ENCODE results near the gene OST4.
"Not testable (repeated sequence)": the region's sequence is repeated elsewhere in the genome, so short reads cannot be mapped to it uniquely, and the experiment has no call there.

OST4 gene

DNA sequence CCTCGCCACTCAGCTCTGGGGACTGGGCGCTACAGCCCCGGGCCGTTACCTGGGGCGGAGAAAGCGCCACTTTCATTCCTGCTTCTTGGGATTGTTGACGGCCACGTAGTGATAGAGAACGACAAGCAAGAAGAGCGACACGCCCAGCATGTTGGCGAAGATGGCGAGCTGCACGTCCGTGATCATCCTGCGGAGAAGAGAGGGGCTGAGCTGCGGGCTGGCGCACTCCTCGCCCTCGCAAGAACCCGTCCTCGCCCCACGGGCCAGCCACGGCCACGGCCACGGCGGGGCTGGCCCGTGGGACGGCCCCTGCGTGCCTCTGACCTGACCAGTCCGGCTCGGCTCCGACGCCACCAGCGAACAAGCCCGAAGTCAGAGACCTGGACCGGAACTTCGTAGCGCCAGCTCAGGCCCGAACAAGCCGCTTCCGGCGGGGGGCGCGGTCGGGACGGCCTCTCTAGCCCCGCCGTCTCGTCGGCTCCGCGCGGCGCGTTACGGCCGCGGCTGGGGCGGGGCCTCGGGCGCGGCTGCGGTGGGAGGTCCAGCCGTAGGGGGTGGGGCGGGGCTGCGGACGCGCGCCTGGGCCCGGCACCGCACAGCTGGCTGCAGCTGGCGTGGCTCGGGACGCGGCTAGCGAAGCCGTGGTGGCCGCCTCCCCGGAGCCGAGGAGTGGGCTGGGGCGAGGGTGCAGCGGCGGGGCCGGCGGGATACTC is at the start of gene OST4:
Gene OST4, minus strand, starts transcription at position 378 of the 713 bp plus-strand sequence.
- no peaks in the 10 kb centered on the region for H3K27me3 Mint-ChIP-seq
- H3K4me1 Mint-ChIP-seq (ENCODE audit: low read depth): peaks cover 61% of the 10 kb centered on the region
- peak within 1 kb of the TSS; percentile 98 for H3K4me3 Mint-ChIP-seq
- peaks cover 5% of the 10 kb centered on the region for H3K36me3 Mint-ChIP-seq
- H3K27ac Mint-ChIP-seq: peak within 1 kb of the TSS; percentile 95
- H3K9me3 Mint-ChIP-seq (ENCODE audit: low read depth): no peaks in the 10 kb centered on the region

DNA sequence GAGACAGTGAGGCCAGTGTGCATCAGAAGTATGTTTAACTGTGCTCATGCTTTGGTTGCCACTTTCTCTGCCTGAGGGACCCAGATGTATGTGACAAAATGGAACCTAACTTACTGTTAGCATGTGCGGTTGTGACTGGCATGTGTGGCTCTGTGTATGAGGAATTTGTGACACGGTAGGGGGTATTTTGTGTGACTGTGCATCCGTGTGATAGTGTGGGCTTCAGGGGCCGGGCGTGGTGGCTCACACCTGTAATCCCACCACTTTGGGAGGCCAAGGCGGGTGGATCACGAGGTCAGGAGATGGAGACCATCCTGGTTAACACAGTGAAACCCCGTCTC is 47.8 kb upstream of the OST4 start:
- Mint-ChIP-seq H3K4me1 (ENCODE audit: low read depth) (peaks cover 18% of the 10 kb centered on the region), H3K27ac (peak overlapping the region; percentile 88), H3K4me3 (peak overlapping the region; percentile 88), H3K27me3 (peaks cover 13% of the 10 kb centered on the region)
- not testable (repeated sequence) for H3K36me3 Mint-ChIP-seq; H3K9me3 Mint-ChIP-seq (ENCODE audit: low read depth)

GRCh38 chr2:27118525-27119329 is 47.3 kb upstream of the OST4 start, which contains the start of gene CGREF1:
CGREF1 (minus strand) TSS chr2:27119128; CDS start chr2:27104366, 14,762 bp downstream.
- peak within 1 kb of the TSS; percentile 88 for H3K27ac Mint-ChIP-seq

GRCh38 chr2:27117995-27118524 is 46.6 kb upstream of the OST4 start:
- H3K4me3 Mint-ChIP-seq: peak overlapping the region; percentile 70
- H3K27ac Mint-ChIP-seq: no peak overlapping the region
- H3K9me3 Mint-ChIP-seq (ENCODE audit: low read depth): no peaks in the 10 kb centered on the region
- peaks cover 4% of the 10 kb centered on the region for H3K36me3 Mint-ChIP-seq
- H3K4me1 Mint-ChIP-seq (ENCODE audit: low read depth): peaks cover 11% of the 10 kb centered on the region
- peaks cover 13% of the 10 kb centered on the region for H3K27me3 Mint-ChIP-seq

More at GRCh38 chr2:27118525-27119329, 47.3 kb upstream of the OST4 start, which contains the start of gene CGREF1:
- H3K4me1 Mint-ChIP-seq (ENCODE audit: low read depth): peaks cover 14% of the 10 kb centered on the region
- peaks cover 13% of the 10 kb centered on the region for H3K27me3 Mint-ChIP-seq
- H3K9me3 Mint-ChIP-seq (ENCODE audit: low read depth): no peaks in the 10 kb centered on the region
- peak within 1 kb of the TSS; percentile 88 for H3K4me3 Mint-ChIP-seq
- peaks cover 4% of the 10 kb centered on the region for H3K36me3 Mint-ChIP-seq

- H3K4me1 Mint-ChIP-seq (ENCODE audit: low read depth): peaks cover 7% of the 10 kb centered on the region
- peaks cover 13% of the 10 kb centered on the region for H3K27me3 Mint-ChIP-seq
- H3K4me3 Mint-ChIP-seq: no peak overlapping the region
- peaks cover 6% of the 10 kb centered on the region for H3K36me3 Mint-ChIP-seq
- H3K27ac Mint-ChIP-seq: no peak overlapping the region
- no peaks in the 10 kb centered on the region for H3K9me3 Mint-ChIP-seq (ENCODE audit: low read depth)
Measured at GRCh38 chr2:27115519-27115918, 44.1 kb upstream of the OST4 start.

DNA sequence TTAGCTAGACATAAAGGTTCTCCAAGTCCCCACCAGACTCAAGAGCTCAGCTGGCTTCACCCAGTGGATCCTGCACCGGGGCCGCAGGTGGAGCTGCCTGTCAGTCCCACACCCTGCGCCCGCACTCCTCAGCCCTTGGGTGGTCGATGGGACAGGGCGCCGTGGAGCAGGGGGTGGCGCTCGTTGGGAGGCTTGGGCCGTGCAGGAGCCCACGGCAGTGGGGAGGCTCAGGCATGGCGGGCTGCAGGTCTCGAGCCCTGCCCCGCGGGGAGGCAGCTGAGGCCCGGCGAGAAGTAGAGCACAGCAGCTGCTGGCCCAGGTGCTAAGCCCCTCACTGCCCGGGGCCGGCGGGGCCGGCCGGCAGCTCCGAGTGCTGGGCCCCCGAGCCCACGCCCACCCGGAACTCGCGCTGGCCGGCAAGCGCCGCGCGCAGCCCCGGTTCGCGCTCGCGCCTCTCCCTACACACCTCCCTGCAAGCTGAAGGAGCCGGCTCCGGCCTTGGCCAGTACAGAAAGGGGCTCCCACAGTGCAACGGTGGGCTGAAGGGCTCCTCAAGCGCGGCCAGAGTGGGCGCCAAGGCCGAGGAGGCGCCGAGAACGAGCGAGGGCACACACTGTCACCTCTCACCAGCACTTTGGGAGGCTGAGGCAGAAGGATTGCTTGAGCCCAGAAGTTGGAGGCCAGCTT is 40.1 kb upstream of the OST4 start:
- H3K4me3 Mint-ChIP-seq; H3K27ac Mint-ChIP-seq; H3K36me3 Mint-ChIP-seq; H3K4me1 Mint-ChIP-seq (ENCODE audit: low read depth); H3K27me3 Mint-ChIP-seq; H3K9me3 Mint-ChIP-seq (ENCODE audit: low read depth): not testable (repeated sequence)

DNA sequence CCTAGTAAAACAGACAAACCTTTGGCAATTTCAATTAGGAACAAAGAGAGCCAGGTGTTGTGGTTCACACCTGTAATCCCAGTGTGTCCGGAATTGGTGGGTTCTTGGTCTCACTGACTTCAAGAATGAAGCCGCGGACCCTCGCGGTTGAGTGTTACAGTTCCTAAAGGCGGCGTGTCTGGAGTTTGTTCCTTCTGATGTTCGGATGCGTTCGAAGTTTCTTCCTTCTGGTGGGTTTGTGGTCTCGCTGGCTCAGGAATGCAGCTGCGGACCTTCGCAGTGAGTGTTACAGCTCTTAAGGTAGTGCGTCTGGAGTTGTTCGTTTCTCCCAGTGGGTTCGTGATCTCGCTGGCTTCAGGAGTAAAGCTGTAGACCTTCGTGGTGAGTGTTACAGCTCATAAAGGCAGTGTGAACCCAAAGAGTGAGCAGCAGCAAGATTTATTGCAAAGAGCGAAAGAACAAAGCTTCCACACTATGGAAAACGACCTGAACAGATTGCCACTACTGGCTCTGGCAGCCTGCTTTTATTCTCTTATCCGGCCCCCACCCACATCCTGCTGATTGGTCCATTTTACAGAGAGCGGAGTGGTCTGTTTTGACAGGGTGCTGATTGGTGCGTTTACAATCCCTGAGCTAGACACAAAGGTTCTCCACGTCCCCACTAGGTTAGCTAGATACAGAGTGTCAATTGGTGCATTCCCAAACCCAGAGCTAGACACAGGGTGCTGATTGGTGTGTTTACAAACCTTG is 39.3 kb upstream of the OST4 start:
- not testable (repeated sequence) for H3K27ac Mint-ChIP-seq; H3K27me3 Mint-ChIP-seq; H3K4me1 Mint-ChIP-seq (ENCODE audit: low read depth); H3K9me3 Mint-ChIP-seq (ENCODE audit: low read depth); H3K36me3 Mint-ChIP-seq
- H3K4me3 Mint-ChIP-seq: peak overlapping the region; percentile 27

DNA sequence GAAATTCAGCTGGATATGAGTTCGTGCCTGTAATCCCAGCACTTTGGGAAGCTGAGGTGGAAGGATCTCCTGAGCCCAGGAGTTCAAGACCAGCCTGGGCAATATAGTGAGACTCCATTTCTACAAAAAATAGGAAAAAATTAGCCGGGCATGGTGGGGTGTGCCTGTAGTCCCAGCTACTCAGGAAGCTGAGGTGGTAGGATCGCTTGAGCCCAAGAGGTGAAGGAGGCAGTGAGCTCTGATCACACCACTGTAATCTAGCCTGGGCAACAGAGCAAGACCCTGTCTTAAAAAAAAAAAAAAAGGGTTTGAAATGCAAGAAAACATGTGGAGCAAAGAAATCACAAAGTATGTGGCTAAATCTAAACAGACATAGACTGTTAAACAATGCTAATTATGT is 37.6 kb upstream of the OST4 start:
- H3K27me3 Mint-ChIP-seq: peaks cover 3% of the 10 kb centered on the region
- H3K36me3 Mint-ChIP-seq: peaks cover 4% of the 10 kb centered on the region
- H3K27ac Mint-ChIP-seq: no peak overlapping the region
- no peaks in the 10 kb centered on the region for H3K4me1 Mint-ChIP-seq (ENCODE audit: low read depth)
- no peaks in the 10 kb centered on the region for H3K9me3 Mint-ChIP-seq (ENCODE audit: low read depth)
- H3K4me3 Mint-ChIP-seq: no peak overlapping the region

- Mint-ChIP-seq H3K27me3 (peaks cover 3% of the 10 kb centered on the region), H3K4me3 (no peak overlapping the region), H3K4me1 (ENCODE audit: low read depth) (no peaks in the 10 kb centered on the region), H3K36me3 (peaks cover 4% of the 10 kb centered on the region), H3K27ac (no peak overlapping the region), H3K9me3 (ENCODE audit: low read depth) (no peaks in the 10 kb centered on the region)
Measured at GRCh38 chr2:27108221-27108620, 36.8 kb upstream of the OST4 start.

DNA sequence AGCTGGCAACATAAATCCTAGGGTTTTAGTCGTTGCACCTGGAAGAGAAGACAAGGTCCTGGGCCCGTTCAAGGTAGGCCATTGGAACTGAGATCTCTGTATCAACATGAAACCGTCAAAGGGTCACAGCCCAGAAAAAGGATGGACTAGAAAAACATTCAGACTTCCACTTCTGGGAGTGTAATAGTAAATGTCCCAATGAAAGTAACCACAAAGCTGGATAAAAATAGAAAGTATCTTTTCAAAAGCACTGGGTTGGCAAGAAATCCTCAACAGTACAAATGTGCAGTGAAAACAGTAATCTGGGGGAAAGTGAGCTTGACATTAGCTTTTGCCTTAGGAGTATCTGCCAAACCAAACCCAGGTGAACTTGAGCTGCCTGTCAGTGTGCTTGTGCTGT is 34.5 kb upstream of the OST4 start:
- no peaks in the 10 kb centered on the region for H3K4me1 Mint-ChIP-seq (ENCODE audit: low read depth)
- H3K36me3 Mint-ChIP-seq: peaks cover 4% of the 10 kb centered on the region
- no peak overlapping the region for H3K4me3 Mint-ChIP-seq
- peaks cover 3% of the 10 kb centered on the region for H3K27me3 Mint-ChIP-seq
- H3K9me3 Mint-ChIP-seq (ENCODE audit: low read depth): no peaks in the 10 kb centered on the region
- no peak overlapping the region for H3K27ac Mint-ChIP-seq

- no peak overlapping the region for H3K27ac Mint-ChIP-seq
- no peak overlapping the region for H3K4me3 Mint-ChIP-seq
- H3K27me3 Mint-ChIP-seq: peaks cover 3% of the 10 kb centered on the region
- no peaks in the 10 kb centered on the region for H3K9me3 Mint-ChIP-seq (ENCODE audit: low read depth)
- peaks cover 2% of the 10 kb centered on the region for H3K36me3 Mint-ChIP-seq
- no peaks in the 10 kb centered on the region for H3K4me1 Mint-ChIP-seq (ENCODE audit: low read depth)
Measured at GRCh38 chr2:27102329-27102728, 30.9 kb upstream of the OST4 start.

DNA sequence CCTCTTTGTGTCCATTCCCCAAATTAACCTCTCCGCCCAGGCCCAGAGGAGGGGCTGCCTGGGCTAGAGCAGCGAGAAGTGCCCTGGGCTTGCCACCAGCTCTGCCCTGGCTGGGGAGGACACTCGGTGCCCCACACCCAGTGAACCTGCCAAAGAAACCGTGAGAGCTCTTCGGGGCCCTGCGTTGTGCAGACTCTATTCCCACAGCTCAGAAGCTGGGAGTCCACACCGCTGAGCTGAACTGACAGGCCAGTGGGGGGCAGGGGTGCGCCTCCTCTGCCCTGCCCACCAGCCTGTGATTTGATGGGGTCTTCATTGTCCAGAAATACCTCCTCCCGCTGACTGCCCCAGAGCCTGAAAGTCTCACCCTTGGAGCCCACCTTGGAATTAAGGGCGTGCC is 28.6 kb upstream of the OST4 start:
- no peaks in the 10 kb centered on the region for H3K27me3 Mint-ChIP-seq
- no peak overlapping the region for H3K4me3 Mint-ChIP-seq
- no peaks in the 10 kb centered on the region for H3K9me3 Mint-ChIP-seq (ENCODE audit: low read depth)
- H3K36me3 Mint-ChIP-seq: no peaks in the 10 kb centered on the region
- H3K27ac Mint-ChIP-seq: no peak overlapping the region
- peaks cover 9% of the 10 kb centered on the region for H3K4me1 Mint-ChIP-seq (ENCODE audit: low read depth)

GRCh38 chr2:27099334-27099955 is 28.0 kb upstream of the OST4 start:
- H3K4me1 Mint-ChIP-seq (ENCODE audit: low read depth): peaks cover 9% of the 10 kb centered on the region
- no peak overlapping the region for H3K27ac Mint-ChIP-seq
- H3K4me3 Mint-ChIP-seq: no peak overlapping the region
- no peaks in the 10 kb centered on the region for H3K9me3 Mint-ChIP-seq (ENCODE audit: low read depth)
- no peaks in the 10 kb centered on the region for H3K27me3 Mint-ChIP-seq
- no peaks in the 10 kb centered on the region for H3K36me3 Mint-ChIP-seq

DNA sequence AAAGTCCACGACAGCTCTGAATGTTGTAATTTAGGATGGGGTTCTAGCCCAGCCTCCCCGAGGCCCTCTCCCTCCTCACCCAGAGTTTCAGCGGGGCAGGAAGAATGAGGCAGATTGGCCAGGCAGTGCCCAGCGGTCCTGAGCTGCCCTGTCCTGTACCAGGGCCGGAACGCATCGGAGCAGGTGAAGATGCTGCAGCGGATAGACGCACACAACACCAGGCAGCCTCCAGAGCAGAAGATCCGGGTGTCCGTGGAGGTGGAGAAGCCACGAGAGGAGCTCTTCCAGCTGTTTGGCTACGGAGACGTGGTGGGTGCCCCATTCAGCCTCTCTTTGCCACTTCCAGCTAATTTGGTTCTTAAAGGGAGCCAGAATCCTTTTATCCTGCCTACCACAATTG is 25.9 kb upstream of the OST4 start:
- Mint-ChIP-seq H3K27me3 (no peaks in the 10 kb centered on the region), H3K9me3 (ENCODE audit: low read depth) (no peaks in the 10 kb centered on the region), H3K4me1 (ENCODE audit: low read depth) (peaks cover 9% of the 10 kb centered on the region), H3K4me3 (no peak overlapping the region), H3K27ac (no peak overlapping the region), H3K36me3 (no peaks in the 10 kb centered on the region)
